GM23338 (cell line): ENCODE results near the gene SBF1. TPM values are rescaled to one million over a fixed set of nuclear protein-coding genes. Genes with fewer than 3 reads are reported as not detected.

Experiments used
- ATAC-seq: fragments of 200-7000 bp; cut with Tn5 transposase; 3 replicates; pipeline ENCODE4 v1.9.1; 2020
- DNase-seq: peaks from one replicate; pipeline ENCODE4 v3.0.0-alpha.2; 2015; ENCODE audit warnings: low spot score
- H2AFZ ChIP-seq: fragments of 200-600 bp; sonication (generic); 2 replicates; pipeline ENCODE4 v1.8.0; 2016; ENCODE audit warnings: antibody characterized with exemption, mild to moderate bottlenecking, moderate library complexity
- H3F3A ChIP-seq: fragments of 200-600 bp; sonication (generic); replicated peaks from 2 replicates; pipeline ENCODE4 v1.8.0; 2017; ENCODE audit warnings: antibody characterized with exemption, mixed run types, low read depth
- H3K27ac ChIP-seq: fragments of 200-600 bp; sonication (generic); 2 replicates; pipeline ENCODE4 v1.6.1; 2016; ENCODE audit warnings: low read depth
- H3K27me3 ChIP-seq: fragments of 200-600 bp; sonication (generic); 2 replicates; pipeline ENCODE4 v1.8.0; 2016; ENCODE audit warnings: mild to moderate bottlenecking, mixed run types, moderate library complexity; ENCODE audit not compliant: insufficient read depth
- H3K36me3 ChIP-seq: fragments of 200-600 bp; sonication (generic); 2 replicates; pipeline ENCODE4 v1.8.0; 2016; ENCODE audit warnings: mild to moderate bottlenecking; ENCODE audit not compliant: insufficient read depth
- H3K4me1 ChIP-seq: fragments of 200-600 bp; sonication (generic); 2 replicates; pipeline ENCODE4 v1.8.0; 2016; ENCODE audit warnings: mild to moderate bottlenecking, moderate library complexity; ENCODE audit not compliant: insufficient read depth
- H3K4me2 ChIP-seq: fragments of 200-600 bp; sonication (generic); 2 replicates; pipeline ENCODE4 v1.7.1; 2017; ENCODE audit warnings: mixed run types
- H3K4me3 ChIP-seq: fragments of 200-600 bp; sonication (generic); 2 replicates; pipeline ENCODE4 v1.6.1; 2016; ENCODE audit warnings: mixed run types
- H3K79me2 ChIP-seq: fragments of 200-600 bp; sonication (generic); replicated peaks from 2 replicates; pipeline ENCODE4 v1.8.0; 2017; ENCODE audit warnings: mild to moderate bottlenecking; ENCODE audit not compliant: insufficient read depth
- H3K9me2 ChIP-seq: fragments of 200-600 bp; sonication (generic); 2 replicates; pipeline ENCODE4 v1.8.0; 2017; ENCODE audit not compliant: insufficient read depth
- H4K20me1 ChIP-seq: fragments of 200-600 bp; sonication (generic); replicated peaks from 2 replicates; pipeline ENCODE4 v1.8.0; 2017; ENCODE audit warnings: mild to moderate bottlenecking; ENCODE audit not compliant: insufficient read depth
- H3K27ac Mint-ChIP-seq: 2 replicates; pipeline ENCODE4 v1.8.0; 2020; ENCODE audit warnings: inconsistent platforms, mild to moderate bottlenecking, moderate library complexity, mixed read lengths
- H3K27me3 Mint-ChIP-seq: 3 replicates; pipeline ENCODE4 v1.8.0; 2022; ENCODE audit warnings: low read depth, mild to moderate bottlenecking, moderate library complexity, mixed read lengths, inconsistent platforms; ENCODE audit not compliant: insufficient read depth, poor library complexity
- H3K36me3 Mint-ChIP-seq: 3 replicates; pipeline ENCODE4 v1.8.0; 2021; ENCODE audit warnings: low read depth, mild to moderate bottlenecking, inconsistent platforms, moderate library complexity, mixed read lengths
- H3K4me1 Mint-ChIP-seq: 3 replicates; pipeline ENCODE4 v1.8.0; 2020; ENCODE audit warnings: mild to moderate bottlenecking, inconsistent platforms, mixed read lengths
- H3K4me3 Mint-ChIP-seq: 3 replicates; pipeline ENCODE4 v1.8.0; 2021; ENCODE audit warnings: moderate library complexity, mild to moderate bottlenecking, inconsistent platforms, mixed read lengths
- H3K9me3 Mint-ChIP-seq: 3 replicates; pipeline ENCODE4 v1.8.0; 2020; ENCODE audit warnings: moderate library complexity, mild to moderate bottlenecking, inconsistent platforms, mixed read lengths
- CTCF ChIP-seq, 2 experiments: fragments of 200-600 bp in 1 of 2; sonication (generic) in 1 of 2; conservative IDR thresholded peaks; 2 replicates each; pipeline versions ENCODE4 v1.5.1 to v1.6.1; 2016 to 2017; ENCODE audit warnings: antibody characterized with exemption in 2 of 2, low read depth in 2 of 2, mild to moderate bottlenecking in 2 of 2, moderate library complexity in 1 of 2
- EZH2 ChIP-seq: fragments of 200-600 bp; sonication (generic); IDR thresholded peaks from one replicate; pipeline ENCODE4 v1.8.0; 2017; ENCODE audit warnings: antibody characterized with exemption, mild to moderate bottlenecking, low read depth; ENCODE audit not compliant: unreplicated experiment
- JUNB ChIP-seq: IDR thresholded peaks from one replicate; pipeline ENCODE4 v1.6.1; 2016; ENCODE audit warnings: antibody characterized with exemption; ENCODE audit not compliant: unreplicated experiment
- NANOG ChIP-seq: IDR thresholded peaks from 2 replicates; pipeline ENCODE4 v1.6.1; 2016; ENCODE audit warnings: antibody characterized with exemption, borderline replicate concordance
- POLR2AphosphoS5 ChIP-seq: IDR thresholded peaks from 2 replicates; pipeline ENCODE4 v1.6.1; 2016; ENCODE audit warnings: antibody characterized with exemption, low read depth
- REST ChIP-seq: IDR thresholded peaks from one replicate; pipeline ENCODE4 v1.6.1; 2018; ENCODE audit warnings: antibody characterized with exemption; ENCODE audit not compliant: unreplicated experiment
- STAT1 ChIP-seq: IDR thresholded peaks from one replicate; pipeline ENCODE4 v1.6.1; 2016; ENCODE audit warnings: antibody characterized with exemption; ENCODE audit not compliant: unreplicated experiment
- ZNF331 ChIP-seq: fragments of 250-450 bp; sonication (Bioruptor Pico); IDR thresholded peaks from 2 replicates; pipeline ENCODE4 v1.5.0; 2020; ENCODE audit warnings: low read depth, mild to moderate bottlenecking, moderate library complexity
- polyA plus RNA-seq: library from polyadenylated mRNA; unstranded; fragments of >200 nt; fragmentation: Nextera tagmentation; extraction: Ambion mirVana; gene quantifications from 2 replicates; pipeline ENCODE4 v1.2.1, GENCODE V29; 2016
- total RNA-seq: library from RNA; depleted of rRNA; stranded (reverse); fragments of >200 nt; shearing (Covaris generic); gene quantifications from 2 replicates; pipeline ENCODE4 v1.2.3, GENCODE V29; 2014

SBF1 gene
- total and polyA plus RNA-seq, 2 experiments from 2014 or later, result 26.5 to 85.4 TPM

GRCh38 chr22:50471197-50471847, 3.5 kb downstream of the SBF1 start:
- Histone ChIP-seq H2AFZ (no peak overlapping the region), H3K4me1 (peaks cover 19% of the 10 kb centered on the region), H3K9me2 (no peaks in the 10 kb centered on the region), H3K36me3 (no peaks in the 10 kb centered on the region), H3K79me2 (peaks cover 61% of the 10 kb centered on the region), H3K27ac (no peak overlapping the region), H3K4me3 (no peak overlapping the region), H3F3A (no peaks in the 10 kb centered on the region), H3K27me3 (no peaks in the 10 kb centered on the region), H3K4me2 (no peak overlapping the region), H4K20me1 (peaks cover 40% of the 10 kb centered on the region)
- TF ChIP-seq STAT1, result no peak
- TF ChIP-seq REST, result no peak
- TF ChIP-seq ZNF331 (CRISPR knock-in tag), result no peak
- TF ChIP-seq NANOG, result no peak
- TF ChIP-seq EZH2, result no peak
- TF ChIP-seq CTCF (conservative IDR thresholded peaks at IDR 0.05; ENCODE audit: low read depth in 2 of 2), result no peak
- TF ChIP-seq POLR2AphosphoS5, result no peak
- TF ChIP-seq JUNB, result no peak
- Mint-ChIP-seq H3K27me3 (peaks cover 22% of the 10 kb centered on the region), H3K27ac (no peak overlapping the region), H3K4me1 (peaks cover 38% of the 10 kb centered on the region), H3K36me3 (peaks cover 7% of the 10 kb centered on the region), H3K9me3 (no peaks in the 10 kb centered on the region), H3K4me3 (no peak overlapping the region)
- ATAC-seq (no peak), DNase-seq (no peak)

GRCh38 chr22:50470491-50470890, 4.3 kb downstream of the SBF1 start:
- Histone ChIP-seq H3K36me3 (no peaks in the 10 kb centered on the region), H3K4me3 (no peak overlapping the region; the same call in 1 of the 2 replicates), H3F3A (no peaks in the 10 kb centered on the region), H3K27me3 (no peaks in the 10 kb centered on the region), H3K4me2 (no peak overlapping the region), H3K9me2 (no peaks in the 10 kb centered on the region), H4K20me1 (peaks cover 40% of the 10 kb centered on the region), H3K79me2 (peaks cover 61% of the 10 kb centered on the region), H3K27ac (no peak overlapping the region), H3K4me1 (peaks cover 17% of the 10 kb centered on the region), H2AFZ (no peak overlapping the region)
- TF ChIP-seq JUNB (no peak), POLR2AphosphoS5 (no peak)
- Mint-ChIP-seq H3K36me3 (peaks cover 13% of the 10 kb centered on the region), H3K4me3 (no peak overlapping the region; the same call in 2 of the 3 replicates), H3K9me3 (no peaks in the 10 kb centered on the region), H3K4me1 (peaks cover 36% of the 10 kb centered on the region), H3K27me3 (peaks cover 18% of the 10 kb centered on the region), H3K27ac (peak overlapping the region; percentile 24; the same call in 1 of the 2 replicates)
- no peak for DNase-seq
- ATAC-seq, result no peak
